GM12892 (cell line): ENCODE data around the gene ST6GAL1.

Source experiments
- POLR2A ChIP-seq: IDR thresholded peaks from 2 replicates; pipeline ENCODE4 v1.6.1; 2011; ENCODE audit warnings: low read depth, low read length, control low read depth
- TAF1 ChIP-seq: IDR thresholded peaks from 2 replicates; pipeline ENCODE4 v1.6.1; 2011; ENCODE audit warnings: low read depth, mild to moderate bottlenecking, control low read depth, low read length, borderline replicate concordance

- no peak for TF ChIP-seq TAF1
- 0 out of 2 replicates have a peak, but pooled peaks have one; percentile 44 for TF ChIP-seq POLR2A
Observed at GRCh38 chr3:187000711-187001151, 70.4 kb downstream of the ST6GAL1 start.
